Panc1 (cell line): Measurements from ENCODE around the gene ACACB.

Experiments
- POLR2AphosphoS5 ChIP-seq: IDR thresholded peaks from 2 replicates; pipeline ENCODE4 v1.6.1; 2012; ENCODE audit warnings: mild to moderate bottlenecking, low read depth, low read length, moderate library complexity
- SIN3A ChIP-seq: IDR thresholded peaks from 2 replicates; pipeline ENCODE4 v1.6.1; 2012; ENCODE audit warnings: low read depth, mild to moderate bottlenecking, low read length, moderate library complexity, borderline replicate concordance; ENCODE audit not compliant: insufficient read depth
- TF ChIP-seq, protein P1 (sequence below): fragments of 450-650 bp; IDR thresholded peaks from 2 replicates; pipeline ENCODE4 v1.5.1; 2017; ENCODE audit warnings: mild to moderate bottlenecking
- TF ChIP-seq, protein P2 (sequence below), 2 experiments: IDR thresholded peaks; 2 replicates each; pipeline ENCODE4 v1.6.1; 2011 to 2012; ENCODE audit warnings: low read depth in 2 of 2, control low read depth in 1 of 2, low read length in 1 of 2, mild to moderate bottlenecking in 1 of 2, moderate library complexity in 1 of 2; ENCODE audit not compliant: insufficient read depth in 1 of 2

DNA sequence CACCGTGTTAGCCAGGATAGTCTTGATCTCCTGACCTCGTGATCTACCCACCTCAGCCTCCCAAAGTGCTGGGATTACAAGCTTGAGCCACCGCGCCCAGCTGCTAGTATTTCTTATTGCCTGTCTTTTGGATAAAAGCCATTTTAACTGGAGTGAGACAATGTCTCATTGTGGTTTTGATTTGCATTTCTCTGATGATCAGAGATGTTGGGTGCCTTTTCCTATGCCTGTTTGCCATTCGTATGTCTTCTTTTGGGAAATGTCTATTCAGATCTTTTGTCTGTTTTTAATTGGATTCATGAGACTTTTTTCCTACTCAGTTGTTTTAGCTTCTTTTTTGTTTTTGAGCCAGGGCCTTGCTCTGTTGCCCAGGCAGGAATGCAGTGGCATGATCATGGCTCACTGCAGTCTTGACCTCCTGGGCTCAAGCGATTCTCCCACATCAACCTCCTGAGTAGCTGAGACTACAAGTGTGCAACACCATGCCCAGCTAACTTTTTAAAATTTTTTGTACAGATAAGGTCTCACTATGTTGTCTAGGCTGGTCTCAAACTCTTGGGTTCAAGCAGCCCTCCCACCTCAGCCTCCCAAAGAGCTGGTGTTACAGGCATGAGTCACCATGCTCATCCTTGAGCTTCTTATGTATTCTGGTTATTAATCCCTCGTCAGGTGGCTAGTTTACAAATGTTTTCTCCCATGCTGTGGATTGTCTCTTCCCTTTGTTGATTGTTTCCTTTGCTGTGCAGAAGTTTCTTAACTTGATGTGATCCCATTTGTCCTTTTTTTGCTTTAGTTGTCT lies 65.9 kb downstream of the ACACB start:
- TF ChIP-seq, protein P1, sequence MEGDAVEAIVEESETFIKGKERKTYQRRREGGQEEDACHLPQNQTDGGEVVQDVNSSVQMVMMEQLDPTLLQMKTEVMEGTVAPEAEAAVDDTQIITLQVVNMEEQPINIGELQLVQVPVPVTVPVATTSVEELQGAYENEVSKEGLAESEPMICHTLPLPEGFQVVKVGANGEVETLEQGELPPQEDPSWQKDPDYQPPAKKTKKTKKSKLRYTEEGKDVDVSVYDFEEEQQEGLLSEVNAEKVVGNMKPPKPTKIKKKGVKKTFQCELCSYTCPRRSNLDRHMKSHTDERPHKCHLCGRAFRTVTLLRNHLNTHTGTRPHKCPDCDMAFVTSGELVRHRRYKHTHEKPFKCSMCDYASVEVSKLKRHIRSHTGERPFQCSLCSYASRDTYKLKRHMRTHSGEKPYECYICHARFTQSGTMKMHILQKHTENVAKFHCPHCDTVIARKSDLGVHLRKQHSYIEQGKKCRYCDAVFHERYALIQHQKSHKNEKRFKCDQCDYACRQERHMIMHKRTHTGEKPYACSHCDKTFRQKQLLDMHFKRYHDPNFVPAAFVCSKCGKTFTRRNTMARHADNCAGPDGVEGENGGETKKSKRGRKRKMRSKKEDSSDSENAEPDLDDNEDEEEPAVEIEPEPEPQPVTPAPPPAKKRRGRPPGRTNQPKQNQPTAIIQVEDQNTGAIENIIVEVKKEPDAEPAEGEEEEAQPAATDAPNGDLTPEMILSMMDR: no peak
- no peak for TF ChIP-seq SIN3A
- no peak for TF ChIP-seq POLR2AphosphoS5
- TF ChIP-seq, protein P2, sequence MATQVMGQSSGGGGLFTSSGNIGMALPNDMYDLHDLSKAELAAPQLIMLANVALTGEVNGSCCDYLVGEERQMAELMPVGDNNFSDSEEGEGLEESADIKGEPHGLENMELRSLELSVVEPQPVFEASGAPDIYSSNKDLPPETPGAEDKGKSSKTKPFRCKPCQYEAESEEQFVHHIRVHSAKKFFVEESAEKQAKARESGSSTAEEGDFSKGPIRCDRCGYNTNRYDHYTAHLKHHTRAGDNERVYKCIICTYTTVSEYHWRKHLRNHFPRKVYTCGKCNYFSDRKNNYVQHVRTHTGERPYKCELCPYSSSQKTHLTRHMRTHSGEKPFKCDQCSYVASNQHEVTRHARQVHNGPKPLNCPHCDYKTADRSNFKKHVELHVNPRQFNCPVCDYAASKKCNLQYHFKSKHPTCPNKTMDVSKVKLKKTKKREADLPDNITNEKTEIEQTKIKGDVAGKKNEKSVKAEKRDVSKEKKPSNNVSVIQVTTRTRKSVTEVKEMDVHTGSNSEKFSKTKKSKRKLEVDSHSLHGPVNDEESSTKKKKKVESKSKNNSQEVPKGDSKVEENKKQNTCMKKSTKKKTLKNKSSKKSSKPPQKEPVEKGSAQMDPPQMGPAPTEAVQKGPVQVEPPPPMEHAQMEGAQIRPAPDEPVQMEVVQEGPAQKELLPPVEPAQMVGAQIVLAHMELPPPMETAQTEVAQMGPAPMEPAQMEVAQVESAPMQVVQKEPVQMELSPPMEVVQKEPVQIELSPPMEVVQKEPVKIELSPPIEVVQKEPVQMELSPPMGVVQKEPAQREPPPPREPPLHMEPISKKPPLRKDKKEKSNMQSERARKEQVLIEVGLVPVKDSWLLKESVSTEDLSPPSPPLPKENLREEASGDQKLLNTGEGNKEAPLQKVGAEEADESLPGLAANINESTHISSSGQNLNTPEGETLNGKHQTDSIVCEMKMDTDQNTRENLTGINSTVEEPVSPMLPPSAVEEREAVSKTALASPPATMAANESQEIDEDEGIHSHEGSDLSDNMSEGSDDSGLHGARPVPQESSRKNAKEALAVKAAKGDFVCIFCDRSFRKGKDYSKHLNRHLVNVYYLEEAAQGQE (IDR thresholded peaks at IDR 0.05; ENCODE audit: insufficient read depth in 1 of 2, low read depth in 2 of 2, low read length in 1 of 2): no peak
